CD4-positive, alpha-beta T cell treated with Interferon gamma for 1 hour (primary cell): ENCODE measurements around the gene PPP4R2.
"Not testable (repeated sequence)": the region's sequence is repeated elsewhere in the genome, so short reads cannot be mapped to it uniquely, and the experiment has no call there.

ENCODE experiments used
- DNase-seq: peaks from one replicate; pipeline ENCODE4 v3.0.0-alpha.2; 2020

The PPP4R2 gene

GRCh38 chr3:72982609-72983366 is 13.8 kb upstream of the PPP4R2 start:
- DNase-seq: no peak

GRCh38 chr3:72985576-72985975 is 11.0 kb upstream of the PPP4R2 start:
- DNase-seq: no peak

DNA sequence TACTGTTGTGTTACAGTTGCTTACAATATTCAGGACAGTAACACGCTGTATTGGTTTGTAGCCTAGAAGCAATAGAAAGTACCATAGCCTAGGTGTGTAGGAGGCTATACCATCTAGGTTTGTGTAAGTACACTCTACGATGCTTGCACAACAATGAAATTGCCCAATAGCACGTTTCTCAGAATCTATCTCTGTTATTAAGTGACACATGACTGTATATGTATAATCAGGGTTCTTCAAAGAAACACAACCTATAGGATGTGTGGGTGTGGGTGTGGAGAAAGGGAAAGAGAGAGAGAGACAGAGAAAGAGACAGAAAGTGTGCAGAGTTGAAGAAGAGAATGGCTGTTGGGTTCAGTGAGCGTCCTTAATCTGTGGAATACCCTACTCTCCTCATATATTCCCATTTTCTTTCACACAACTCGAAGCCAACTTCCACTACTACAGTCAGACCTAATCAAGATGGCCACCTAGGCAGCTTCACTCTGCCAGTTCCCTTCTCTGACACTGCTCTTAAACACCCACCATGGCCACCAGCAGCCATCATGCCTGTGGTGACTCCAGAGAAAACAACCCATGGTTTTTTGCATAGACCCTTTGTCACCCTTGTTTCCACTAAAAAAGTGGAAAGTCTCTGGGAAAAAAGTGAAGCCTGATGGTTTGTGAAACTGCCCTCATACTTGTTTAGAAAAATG is 5.8 kb upstream of the PPP4R2 start:
- DNase-seq: no peak

DNA sequence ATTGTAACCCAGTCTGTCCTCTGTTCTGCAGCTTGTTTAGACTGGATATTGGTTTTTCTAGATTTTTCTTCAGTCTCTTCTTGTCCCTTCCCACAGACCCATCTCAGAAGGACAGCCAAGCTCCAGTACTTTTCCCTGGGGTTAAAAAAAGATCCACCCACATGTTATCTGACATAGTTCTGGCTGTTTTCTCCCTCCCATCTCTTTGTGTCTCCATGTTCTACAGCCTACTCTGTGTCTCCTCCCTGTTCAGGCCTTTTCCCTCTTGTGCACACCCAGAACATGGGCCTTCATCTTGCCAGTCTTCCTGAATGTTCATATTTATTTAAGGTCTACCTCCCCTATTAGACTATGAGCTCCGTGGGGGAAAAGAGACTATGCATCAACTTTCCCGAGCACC is 5.1 kb upstream of the PPP4R2 start:
- no peak for DNase-seq

- DNase-seq: no peak
These were observed 3.2 kb upstream of the PPP4R2 start for GRCh38 chr3:72993391-72993790.

- DNase-seq: no peak
These were observed 1.3 kb upstream of the PPP4R2 start for GRCh38 chr3:72995337-72995736.

- no peak for DNase-seq
These were observed 514 bp upstream of the PPP4R2 start for GRCh38 chr3:72996121-72996472.

DNA sequence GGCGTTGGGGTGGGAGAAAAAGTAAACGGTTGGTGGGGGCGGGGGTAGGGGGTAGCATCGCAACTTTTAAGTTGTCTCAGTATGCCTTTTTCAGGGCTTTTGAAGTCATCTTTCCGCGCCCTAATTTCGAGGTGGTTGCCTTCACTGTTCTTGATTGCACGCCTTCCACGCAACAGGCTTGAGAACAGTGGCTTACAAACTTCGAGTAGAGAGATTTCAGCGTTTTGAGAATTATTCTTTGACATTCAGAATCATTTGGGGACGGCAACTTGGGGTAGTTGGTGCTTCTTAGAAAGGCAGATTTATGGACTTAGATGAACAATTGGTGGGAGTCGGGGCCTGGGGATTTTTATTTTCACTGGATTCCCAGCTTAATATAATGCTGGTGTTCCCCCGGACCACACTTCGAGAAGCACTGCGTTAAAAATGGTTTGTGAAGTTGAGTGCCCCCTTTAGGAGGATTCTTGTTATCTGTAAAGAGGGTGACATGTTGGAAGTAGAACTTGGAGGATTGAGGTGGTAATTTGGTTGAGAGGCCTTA is 880 bp downstream of the PPP4R2 start:
- DNase-seq: peak; percentile 28

GRCh38 chr3:72998466-72998865 is 1.9 kb downstream of the PPP4R2 start:
- no peak for DNase-seq

DNA sequence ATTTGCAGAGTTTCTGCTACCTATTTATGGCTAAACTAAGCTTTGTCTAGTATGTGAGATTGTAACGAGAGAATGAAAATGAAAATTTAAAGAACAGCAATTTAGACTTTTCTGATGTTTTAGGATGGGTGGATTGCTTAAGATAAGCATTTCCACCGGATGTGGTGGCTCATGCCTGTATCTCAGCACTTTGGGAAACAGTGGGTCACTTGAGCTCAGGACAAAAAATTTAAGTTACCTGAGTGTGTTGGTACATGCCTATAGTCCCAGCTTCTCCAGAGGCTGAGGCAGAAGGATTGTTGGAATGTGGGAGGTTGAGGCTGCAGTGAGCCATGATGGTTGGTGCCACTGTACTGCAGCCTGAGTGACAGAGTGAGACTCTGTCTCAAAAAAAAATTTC is 3.3 kb downstream of the PPP4R2 start:
- no peak for DNase-seq

DNA sequence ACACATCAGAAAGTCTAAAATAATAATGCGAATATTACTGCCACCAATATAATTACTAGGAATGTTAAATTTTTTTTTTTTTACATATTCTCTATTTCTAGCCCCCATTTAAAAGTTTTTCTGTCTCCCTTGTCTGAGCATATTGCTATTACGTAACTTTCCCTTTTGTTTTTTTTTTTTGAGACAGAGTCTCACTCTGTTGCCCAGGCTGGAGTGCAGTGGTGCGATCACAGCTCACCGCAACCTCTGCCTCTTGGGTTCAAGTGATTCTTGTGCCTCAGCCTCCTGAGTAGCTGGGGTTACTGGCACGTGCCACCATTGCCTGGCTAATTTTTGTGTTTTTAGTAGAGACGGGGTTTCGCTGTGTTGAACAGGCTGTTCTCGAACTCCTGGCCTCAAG is 6.4 kb downstream of the PPP4R2 start:
- not testable (repeated sequence) for DNase-seq

DNA sequence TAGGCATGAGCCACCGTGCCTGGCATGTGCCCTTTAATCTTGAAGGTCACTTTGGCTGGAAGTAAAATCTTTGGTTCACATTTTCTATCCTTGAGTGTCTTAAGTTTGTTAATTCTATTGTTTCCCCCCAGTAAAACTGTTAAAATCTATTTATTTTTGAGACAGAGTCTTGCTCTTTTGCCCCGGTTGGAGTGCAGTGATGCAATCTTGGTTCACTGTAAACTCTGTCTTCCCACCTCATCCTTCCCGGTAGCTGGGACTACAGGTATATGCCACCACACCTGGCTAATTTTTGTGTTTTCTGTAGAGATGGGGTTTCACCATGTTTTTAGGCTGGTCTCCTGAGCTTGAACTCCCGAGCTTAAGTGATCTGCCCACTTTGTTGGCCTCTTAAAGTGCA is 7.7 kb downstream of the PPP4R2 start:
- DNase-seq: no peak

DNA sequence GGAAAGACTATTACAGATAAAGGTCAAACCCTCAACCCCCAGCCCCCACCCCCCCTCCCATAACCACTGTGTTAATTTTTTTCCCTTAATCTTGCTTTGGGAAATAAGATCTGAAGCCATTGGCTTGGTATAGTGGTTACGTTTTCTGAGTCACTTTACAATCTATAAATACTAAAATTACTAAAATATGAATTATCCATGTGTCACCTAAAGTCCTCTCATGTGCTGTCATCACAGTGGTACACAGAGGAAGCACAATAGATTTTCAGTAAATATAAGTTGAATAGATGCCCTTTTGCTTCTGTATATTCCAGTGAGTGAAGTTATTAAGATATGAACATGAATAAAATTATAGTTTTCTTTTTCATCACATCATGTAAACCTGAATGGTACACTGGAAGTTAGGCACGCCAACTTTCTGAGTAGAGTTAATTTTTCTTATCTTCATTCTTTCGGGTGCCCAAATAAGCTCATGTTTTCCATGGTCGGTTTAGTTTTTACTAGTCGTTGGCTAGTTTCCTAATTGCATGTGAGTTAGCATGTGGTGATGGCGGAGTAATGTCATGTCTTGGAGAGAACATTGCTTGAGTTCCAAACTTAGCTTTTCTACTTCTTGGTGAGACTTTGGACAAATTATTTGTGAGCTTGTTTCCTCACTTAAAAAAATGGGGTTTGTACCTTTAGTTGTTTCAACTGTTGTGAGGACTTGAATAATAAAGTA is 11.5 kb downstream of the PPP4R2 start:
- no peak for DNase-seq

DNA sequence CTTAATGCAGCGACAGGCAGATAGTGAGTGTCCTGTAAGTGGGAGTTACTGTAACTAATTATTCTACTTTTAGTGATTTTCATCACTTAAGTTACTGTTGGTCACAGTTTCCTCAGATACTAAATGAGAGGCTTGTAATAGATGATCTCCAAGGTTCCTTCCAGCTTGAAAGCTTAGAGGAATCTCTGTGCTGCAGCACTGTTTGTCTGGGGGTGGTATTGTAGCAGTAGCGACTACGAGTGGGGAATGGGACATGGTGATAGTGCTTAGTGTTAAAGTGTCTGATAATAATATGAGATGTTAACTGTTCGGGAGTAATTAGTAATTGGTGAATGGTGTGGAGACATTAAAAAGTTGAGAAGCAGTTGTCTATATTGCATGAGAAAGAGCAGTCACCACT is 12.4 kb downstream of the PPP4R2 start:
- no peak for DNase-seq

GRCh38 chr3:73009750-73010149 is 13.1 kb downstream of the PPP4R2 start:
- no peak for DNase-seq

- no peak for DNase-seq
These were observed 13.5 kb downstream of the PPP4R2 start for GRCh38 chr3:73010158-73010557.

GRCh38 chr3:73018298-73018697 is 21.7 kb downstream of the PPP4R2 start:
- DNase-seq: no peak

DNA sequence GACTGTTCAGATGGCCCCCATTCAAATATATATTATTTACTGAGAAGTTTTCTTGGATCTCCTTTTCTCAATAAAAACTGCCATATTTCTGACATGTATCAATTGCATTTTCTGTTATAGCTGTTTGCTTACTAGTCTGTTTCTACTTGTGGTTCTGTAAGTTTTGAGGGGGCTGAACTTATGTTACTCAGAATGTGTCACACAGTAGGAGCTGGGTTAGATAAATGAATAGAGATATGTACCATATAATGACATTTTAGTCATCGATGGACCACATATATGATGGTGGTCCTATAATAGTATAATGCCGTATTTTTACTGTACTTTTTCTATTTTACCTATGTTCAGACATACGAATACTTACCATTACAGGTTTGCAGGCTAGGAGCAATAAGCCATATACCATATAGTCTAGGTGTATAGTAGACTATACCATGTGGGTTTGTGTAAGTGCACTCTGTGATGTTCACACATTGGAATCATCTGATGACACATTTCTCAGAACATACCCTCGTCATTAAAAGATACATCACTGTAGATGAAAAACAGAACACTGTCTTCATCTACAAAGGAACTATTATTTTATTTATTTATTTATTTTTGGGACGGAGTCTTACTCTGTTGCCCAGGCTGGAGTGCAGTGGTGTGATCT is 22.3 kb downstream of the PPP4R2 start:
- no peak for DNase-seq

- no peak for DNase-seq
These were observed 24.8 kb downstream of the PPP4R2 start for GRCh38 chr3:73021301-73021835.

DNA sequence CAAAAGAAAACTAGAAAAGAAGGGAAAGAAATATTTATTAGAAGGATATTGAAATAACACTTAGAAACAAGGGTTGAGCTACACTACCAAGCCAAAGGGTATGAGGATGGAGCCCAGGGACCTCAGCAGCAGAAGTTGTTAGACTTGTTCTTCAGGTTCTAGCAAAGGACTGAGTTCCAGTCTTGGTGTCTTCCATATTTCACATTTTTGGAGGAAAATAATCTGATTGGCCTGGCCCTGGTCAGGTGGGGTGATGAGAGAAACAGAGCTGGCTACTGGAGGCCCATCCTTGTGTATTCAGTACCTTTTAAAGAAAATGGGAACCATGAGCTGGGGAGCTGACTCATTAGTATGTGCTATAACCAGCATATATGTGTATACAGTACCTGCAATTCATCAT is 28.2 kb downstream of the PPP4R2 start:
- DNase-seq: no peak

- DNase-seq: no peak
These were observed 29.6 kb downstream of the PPP4R2 start for GRCh38 chr3:73026111-73026759.

- no peak for DNase-seq
These were observed 30.1 kb downstream of the PPP4R2 start for GRCh38 chr3:73026760-73027113.

DNA sequence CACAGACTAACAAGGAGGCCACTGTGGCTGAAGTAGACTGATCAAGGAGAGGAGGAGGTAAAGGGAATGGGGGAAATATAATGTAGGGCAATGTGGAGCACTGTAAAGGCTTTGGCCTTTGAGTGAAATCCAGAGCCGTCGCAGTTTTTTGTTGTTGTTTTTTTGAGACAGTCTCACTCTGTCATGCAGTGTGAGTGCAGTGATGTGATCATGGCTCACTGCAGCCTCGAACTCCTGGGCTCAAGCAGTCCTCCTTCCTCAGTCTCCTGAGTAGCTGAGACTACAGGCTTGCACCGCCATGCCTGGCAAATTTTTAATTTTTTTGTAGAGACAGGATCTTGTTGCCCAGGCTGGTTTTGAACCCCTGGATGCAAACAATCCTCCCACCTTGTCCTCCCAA is 32.2 kb downstream of the PPP4R2 start:
- no peak for DNase-seq
